ENCODE measurements around the gene ACTN1.

Gene ACTN1

DNA sequence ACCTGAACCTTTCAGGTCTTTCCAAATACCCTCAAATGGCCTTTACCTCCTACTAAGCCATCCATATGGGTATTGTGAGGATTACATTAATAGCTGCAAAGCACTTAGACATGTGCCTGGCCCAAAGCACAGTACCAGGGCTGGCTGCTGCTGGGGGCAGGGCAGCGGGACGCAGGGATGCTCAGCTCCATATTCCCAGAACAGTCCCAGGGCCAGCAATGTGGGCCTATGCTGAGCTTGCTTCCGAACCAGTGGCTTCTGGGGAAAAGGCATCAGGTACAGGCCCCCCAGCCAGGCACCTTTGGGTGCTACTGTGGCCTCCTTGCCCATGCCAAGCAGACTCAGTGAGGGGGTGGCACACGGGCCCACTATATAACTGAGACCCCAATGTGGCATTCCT, 10.4 kb downstream of the ACTN1 start:
- no peak for DNase-seq

DNA sequence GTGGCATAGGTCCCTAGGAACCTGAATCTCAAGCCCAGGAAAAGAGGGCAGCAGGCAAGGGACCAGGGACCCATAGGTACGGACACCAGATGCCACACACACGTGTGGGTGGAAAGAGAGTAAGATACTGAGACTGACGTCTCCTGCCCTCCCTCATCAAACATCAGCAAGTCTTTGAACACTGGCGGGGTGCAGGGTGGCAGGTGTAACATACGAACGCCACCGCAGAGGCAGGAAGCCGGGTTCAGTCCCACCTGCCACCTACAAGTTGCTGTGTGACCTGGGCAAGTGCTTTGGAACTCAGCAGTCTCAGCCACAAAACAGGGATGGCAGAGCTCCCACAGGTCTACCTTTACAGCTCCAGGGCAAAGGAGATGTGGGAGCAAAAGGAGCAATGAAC, 11.1 kb downstream of the ACTN1 start:
- DNase-seq = no peak

DNA sequence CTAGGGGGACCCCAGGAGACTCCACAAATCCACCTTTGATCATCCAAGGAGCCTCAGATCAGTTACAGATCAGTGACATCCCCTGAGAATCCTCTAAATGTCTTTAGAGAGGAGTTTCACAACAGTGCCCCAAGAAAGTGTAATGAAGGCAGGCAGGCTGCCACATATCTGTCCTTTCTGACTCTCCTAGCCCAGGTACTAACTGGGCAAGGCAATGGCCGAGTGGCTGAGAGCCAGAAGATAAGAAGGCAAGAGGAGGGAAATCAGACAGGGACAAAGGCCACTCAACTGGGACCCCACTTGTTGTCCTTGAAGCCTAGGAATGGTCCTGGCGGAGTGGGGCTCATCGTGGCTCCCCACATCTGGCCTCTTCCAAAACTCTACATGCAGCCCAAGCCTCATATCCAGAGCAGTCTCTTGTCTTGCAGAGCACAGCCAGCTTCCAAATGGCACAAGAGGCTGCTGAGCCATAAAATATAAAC, 11.6 kb downstream of the ACTN1 start:
- no peak for DNase-seq

DNA sequence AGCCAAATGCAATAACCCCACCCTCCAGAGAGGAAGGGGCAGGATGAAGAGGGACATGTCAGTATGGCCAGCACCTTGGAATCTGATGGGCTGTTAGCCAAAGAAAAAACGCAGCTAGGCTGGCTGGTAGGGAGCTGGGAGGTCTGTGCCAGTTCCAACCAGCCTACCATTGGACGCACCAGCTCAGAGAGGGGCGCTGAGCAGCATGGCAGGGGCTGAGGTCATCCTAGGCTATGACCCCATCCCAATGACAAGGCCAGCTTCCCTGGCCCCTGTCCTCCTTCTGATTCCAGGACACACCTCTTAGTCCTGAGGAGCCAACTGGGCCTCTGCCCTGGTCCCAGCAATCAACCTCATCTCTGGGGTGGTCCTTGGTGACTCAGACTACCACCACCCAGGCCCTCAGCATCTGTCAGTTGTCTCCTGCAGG, 12.2 kb downstream of the ACTN1 start:
- no peak for DNase-seq

DNA sequence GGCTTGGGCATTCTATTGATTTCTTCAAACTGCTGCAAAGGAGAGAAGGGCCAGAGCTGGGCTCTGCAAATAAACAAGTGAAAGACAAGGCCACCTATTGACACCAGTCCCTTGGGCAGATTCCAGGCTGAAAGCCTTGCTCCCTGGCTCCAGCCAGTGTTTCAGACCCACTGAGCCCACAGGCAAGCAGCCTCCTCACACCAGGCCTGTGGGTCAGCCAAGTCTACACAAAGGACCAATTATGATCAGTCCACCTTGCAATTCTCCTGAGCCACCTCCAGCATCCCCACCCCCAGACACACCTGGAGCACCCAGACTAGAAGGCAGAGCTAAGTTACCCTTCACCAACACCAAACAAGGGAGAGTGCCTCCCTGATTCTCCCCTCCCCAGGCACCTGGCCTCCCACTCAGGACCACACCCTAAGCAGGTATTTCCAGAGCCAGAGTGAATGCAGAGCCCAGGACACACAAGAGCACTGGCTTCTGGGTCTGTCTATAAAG, 13.8 kb downstream of the ACTN1 start:
- no peak for DNase-seq

DNA sequence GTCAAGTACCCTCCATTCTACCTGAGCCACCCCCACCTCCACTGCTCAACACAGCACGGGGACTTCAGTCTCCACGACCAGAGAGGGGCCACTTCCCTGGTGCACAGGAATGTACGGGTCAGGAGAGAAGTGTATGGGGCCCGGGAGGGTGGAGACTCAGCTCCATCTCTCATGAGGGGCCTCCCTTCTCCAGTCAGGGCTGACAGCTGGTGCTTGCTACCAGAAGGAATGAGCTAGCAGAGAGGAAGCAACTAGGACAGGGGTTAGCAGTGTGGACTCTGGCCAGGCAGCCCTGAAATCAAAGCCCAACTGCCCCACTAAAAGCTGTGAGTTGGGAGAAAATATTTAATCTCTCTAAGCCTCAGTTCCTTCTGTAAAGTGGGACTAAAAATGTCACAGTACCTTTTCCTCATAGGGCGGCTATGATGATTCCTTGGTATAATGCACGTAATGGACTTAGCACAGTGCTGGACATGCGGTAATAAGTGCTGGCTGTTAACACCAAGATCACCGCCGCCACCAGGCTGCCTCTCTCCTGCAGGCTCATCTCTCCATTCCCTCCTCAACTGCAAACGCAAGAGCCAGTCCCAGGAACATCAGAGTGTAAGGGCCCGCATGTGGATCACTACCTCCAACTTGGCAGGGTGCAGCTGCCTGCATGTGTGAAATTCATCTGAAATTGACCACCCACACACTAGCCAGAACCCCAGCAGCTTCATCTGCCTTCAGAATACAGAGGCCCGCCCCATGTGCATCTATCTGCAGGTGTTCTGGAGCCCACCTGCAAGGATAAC, 14.6 kb downstream of the ACTN1 start:
- no peak for DNase-seq

DNA sequence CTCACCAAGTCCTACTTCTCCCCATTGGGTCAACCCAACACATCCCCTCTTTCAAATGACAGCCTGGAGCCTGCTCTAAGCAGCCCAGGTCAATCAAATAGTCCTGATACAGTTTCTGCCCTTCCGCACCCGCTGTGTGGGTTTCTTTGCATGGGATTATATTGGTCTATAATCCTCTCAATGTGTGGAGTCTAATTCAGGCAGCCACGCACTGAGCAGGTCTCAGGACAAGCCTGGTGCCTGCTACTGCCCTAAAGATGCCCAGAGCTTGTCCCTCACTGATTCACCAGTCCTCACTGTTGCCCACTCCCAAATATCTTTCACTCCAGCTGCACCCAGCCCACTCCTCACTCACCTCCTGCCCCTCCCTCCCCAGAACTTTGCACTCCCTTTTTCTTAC, 16.4 kb downstream of the ACTN1 start:
- DNase-seq = no peak

DNA sequence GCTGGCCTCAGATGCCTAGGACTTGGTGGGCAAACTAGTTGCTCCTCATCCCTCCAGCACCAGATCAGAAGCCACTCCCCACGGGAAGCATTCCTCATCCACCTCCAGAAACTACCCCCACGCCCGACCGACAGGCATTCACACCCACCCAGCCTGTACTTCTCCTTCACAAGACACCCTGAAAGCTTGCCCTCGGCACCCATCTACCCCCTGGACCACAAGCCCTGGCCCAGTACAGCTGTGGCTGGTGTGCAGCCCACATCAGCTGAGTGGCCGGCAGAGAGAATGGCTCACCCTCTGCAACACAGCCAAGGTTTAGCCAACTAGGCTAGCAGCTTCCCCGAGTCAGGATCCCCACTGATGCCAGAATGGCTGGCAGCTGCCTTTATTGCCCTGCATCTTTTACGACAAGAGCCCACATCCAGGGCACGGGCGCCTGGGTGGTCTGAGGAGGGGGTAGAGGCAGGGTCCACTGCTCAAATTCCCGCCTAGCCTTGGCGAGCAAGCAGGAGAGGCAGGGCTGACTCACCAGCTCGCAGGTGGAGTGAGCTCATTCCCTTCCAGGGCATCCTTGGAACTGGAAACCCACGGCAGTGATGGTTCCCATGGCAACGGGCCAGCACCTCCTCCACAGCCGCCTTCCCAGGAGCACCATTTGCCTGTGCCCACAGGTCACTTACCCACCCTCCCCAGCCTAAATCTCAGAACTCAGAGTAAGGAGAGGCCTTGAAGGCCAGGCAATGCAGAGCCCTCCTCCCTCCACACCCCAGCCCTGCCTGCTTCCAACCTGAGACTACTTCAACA, 17.1 kb downstream of the ACTN1 start:
- DNase-seq = peak; percentile 53 to 92 (median 69)

DNA sequence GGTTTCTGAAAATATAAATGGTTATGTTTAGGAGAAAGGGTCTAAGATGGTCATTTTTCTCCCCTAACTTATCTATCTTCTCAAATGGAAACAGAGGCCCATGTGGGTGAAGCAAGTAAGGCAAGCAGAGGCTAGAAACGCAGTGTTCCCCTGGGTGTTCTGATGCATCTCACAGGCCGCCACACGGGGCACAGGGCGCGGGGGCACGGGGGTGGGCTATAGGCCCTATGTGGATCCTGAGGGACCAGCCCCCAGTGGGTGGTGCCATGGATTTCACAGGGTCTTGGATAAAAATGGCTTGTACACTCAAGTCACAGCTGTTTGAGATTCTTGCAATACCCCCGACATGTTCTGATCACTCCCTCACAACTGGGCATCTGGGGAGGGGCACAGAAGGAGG, 17.7 kb downstream of the ACTN1 start:
- DNase-seq = no peak

DNA sequence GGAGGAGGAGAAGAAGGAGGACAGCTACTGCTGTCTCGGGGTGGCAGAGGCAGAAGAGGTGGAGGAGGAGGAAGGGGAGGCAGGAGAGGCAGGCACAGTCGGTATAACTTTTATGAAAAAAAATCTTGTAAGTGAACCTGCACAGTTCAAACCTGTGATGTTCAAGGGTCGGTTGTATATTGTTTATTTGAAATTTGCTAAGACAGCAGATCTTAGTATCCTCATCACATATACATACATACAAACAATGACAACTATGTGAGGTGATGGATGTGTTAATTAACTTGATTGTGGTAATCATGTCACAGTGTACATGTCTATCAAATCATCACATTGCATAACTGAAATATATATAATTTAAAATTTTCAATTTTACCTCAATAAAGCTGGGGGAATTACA, 19.0 kb downstream of the ACTN1 start:
- DNase-seq = no peak

DNA sequence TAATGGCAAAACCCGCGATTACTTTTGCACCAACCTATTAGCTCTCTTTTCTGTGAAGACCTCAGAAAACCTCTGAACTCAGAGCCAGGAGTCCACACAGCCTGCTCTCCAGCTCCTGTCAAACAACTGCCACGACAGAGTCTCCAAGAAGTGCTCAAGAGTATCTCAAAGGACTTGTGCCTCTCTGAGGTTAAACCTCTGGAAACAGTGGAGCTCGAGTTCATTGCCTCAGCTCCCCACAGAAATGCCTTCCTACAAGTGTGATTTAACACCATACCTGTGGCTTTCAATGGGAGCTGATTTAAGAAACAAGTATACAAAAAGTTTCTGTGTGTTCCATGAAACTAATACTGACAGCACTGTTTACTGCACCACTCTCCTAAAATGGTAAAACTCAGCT, 20.1 kb downstream of the ACTN1 start:
- DNase-seq = no peak

DNA sequence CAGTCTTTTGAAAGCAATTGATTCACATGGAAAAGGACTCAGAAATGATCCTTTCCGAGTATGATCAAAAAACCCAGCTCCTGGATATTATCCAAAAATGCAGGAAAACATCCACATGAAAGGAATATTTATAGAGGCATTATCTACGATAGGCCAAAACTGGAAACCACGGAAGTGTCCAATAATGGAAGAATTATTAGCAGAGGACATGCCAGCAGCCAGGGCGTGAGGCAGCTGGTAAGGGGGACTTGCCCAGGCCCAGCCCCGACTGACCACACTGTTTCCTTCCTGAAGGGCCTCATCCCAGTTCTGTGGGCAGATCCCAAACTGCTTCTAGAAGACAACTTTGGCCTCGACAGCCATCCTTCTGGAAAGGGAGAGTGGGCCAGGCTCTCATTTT, 20.5 kb downstream of the ACTN1 start:
- no peak for DNase-seq

DNA sequence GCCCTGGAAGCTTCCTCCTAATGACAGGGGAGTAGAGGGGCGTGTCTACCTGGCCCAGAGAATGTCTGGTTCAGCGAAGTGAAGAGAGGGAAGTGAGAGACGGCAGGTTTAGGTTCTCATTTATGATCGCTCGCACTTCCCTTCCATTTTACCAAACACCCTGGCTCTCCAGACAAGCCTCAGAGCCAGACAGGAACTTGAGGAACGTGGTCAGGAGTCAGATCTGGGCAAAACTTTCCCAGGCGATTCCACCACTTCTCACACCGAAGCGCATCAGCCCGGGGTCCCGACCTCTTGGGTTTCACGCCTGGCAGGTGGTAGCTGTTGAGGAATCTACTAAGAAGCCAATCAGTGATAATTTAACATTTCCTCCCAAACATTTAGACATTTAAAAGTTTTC, 21.3 kb downstream of the ACTN1 start:
- DNase-seq = no peak

DNA sequence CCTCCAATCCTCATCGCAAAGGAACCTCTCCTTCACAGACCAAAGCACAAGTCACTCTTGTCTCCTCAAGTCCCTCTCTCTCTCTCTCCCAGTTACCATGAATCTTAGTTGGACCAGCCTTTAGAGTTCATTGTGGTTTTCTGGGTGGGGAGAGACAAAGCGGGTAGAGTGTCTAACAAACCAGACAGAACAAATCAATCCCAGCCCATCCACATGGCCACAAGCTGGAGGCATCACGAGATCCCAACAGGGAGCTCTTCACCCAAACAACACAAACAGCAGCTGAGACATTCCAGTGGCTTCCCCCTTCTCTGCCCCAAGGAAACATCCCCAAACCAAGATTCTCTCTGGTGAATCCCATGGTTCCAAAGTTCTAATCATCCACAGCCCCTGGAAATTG, 22.4 kb downstream of the ACTN1 start:
- DNase-seq = no peak

DNA sequence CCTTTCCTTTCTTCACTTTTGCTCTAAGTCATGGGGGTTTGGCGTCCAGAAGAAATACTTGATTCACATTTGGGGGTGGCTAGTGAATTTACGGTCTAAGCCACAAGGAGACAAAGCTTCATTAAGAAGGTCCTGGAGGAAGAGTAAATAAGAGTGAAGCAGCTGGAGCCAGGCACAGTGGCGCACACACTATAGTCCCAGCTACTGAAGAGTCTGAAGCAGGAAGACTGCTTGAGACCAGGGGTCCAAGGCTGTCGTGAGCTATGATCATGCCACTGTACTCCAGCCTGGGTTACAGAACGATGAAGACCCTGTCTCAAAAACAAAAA, 23.3 kb downstream of the ACTN1 start:
- DNase-seq = no peak

DNA sequence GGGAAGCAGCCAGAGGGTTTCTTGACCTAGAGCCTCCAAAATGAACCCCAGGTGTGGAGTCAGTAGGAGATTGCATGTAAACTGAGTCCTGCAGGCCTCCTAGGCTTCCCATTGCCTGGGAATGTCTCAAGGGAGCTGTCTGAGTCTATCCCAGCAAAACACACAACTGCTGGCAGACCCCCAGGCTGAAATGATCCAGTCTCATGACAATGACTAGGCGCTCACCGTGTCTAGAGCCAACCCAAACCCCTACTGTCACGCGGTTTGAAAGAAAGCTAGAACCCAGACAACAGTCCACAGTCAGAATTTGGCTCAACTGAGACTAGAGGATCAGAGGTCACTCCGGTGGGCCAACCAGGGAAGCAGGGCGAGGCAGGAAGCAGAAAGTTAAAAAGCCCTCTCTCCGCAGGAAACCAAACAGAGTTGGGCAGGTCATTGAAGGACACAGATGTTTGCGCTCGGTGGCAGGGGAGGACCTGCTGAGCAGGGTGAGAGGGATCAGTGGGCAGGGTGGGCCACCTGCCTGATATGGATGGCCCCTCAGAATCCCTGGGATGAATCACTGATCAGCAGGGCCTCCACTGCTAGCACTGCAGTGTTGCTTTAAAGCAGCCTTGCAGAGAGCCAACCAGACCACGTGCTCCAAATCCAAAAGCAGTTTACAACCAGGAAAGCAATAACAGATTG, 23.8 kb downstream of the ACTN1 start:
- no peak for DNase-seq

DNA sequence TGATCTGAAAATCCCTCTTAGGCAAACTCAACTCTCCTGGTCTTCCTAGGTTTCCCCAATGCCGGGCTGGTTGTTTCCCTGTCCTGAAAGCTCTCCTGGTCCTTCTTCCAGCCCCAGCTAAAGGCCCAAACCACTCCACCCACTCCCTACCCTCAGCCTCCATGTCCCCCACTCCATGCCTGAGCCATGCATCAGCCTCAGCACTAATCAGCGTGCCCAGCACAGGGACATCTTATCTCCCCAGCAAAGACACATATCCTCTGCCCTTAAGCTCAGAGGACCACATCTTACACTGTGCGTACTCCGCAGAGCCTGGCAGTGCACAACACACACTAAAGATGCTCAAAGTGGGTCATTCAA, 25.9 kb downstream of the ACTN1 start:
- DNase-seq = no peak

DNA sequence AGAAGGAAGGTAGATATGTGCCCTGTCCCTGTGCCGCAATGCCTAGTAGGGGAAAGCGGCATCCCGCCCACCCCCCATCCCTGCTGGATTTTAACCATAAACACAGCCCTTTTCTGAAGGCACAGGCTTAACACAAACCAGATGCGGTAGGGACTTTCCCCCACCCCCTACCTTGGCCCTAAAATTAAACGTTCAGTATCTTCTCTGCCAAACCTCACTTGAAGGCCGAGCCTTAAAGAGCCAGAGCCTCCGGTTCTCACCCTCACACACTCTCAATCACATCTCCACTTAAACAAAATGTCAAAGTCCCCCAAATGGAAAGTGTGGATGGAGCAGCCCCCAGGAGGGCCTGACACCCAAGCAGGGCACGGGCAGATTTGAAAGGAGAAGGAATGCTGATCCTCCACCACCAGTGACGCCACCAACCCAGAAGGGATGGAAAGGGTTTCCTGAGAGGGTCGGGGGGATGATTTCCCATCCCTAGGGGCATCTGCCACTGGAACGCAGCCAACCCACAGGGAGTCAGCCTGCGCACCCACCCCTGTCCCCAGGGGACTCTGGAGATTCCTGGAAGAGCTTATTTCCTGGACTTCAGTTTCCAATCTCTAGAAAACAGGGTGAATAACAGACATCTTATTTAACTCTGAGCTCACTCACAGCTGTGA, 26.4 kb downstream of the ACTN1 start:
- no peak for DNase-seq

DNA sequence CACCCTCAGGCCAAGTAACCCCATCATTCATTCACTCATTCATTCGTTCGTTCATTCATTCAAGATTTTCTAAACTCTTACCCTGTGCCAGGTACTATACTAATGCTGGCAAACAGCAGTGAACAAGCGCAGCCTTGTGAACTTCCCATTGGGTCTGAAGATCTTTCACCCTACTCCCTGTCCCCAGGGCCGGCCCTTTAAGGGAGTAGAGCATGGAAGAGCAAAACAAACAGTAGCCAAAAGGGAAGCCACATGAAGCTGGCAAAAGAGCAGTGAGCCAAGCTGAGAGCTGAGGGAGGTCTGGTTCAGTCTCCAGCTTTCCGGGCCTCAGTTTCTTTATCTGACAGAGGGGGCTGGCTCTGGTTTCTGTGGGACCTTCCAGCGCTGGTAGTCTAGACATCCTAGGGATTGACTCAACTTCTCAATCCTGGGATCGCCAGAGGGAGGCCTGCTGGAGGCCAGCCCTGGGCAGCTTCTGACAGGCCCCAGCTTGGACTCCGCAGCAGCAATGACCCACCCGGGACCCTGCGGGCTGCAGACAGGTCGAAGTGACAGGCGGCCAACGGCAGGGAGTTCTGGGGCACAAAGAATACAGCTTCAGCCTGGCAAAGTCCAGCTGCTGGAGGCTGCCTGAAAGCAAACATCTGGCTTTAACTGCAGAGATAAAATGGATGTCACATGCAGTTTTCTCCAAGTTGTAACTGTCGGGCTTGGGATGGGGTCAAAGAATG, 27.1 kb downstream of the ACTN1 start:
- DNase-seq = no peak

DNA sequence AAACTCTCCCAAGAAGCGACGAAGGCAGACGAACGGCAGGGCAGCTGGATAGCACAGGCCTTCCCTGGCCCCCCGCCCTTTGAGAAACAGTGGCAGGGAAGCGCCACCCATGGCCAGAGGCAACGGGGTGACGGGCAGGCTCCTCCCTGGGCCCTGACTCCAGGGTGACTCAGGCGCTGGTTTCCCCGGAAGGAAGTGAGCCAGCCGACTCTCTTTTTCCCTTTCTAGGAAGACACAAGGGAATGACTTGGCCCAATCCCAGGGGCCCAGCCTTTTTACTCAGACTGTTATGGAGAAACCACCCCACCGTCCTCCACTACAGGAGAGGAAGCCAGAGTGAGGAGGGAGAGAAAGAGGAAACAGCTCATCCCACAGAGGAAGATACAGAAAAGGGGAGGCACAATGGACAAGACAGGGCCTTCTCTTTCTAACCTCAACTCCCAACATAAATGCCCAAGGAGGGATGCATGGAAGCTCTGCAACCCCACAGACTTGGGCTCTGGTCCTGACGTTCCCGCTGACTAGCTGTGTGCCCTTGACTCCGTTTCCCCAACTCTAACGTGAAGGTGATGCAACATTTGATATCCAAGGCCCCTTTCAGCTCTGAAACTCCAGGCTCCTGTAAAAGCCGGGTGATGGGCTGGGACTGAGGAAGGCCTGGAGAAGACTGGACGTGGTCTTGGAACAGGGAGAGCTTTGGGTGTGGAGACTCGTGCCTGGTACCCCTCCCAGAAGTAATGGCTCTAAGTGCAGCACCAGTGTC, 27.9 kb downstream of the ACTN1 start:
- DNase-seq = no peak

DNA sequence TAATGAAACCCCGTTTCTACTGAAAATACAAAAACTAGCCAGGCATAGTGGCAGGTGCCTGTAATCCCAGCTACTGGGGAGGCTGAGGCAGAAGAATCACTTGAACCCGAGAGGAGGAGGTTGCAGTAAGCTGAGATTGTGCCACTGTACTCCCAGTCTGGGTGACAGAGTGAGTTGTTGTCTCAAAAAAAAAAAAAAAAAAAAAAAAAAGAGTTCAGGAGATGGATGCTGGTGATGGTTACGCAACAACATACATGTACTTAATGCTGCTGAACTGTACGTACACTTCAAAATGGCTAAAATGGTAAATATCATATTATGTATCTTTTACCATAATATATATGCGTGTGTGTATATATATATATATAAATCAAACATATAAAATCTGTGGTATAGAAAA, 29.0 kb downstream of the ACTN1 start:
- no peak for DNase-seq

DNA sequence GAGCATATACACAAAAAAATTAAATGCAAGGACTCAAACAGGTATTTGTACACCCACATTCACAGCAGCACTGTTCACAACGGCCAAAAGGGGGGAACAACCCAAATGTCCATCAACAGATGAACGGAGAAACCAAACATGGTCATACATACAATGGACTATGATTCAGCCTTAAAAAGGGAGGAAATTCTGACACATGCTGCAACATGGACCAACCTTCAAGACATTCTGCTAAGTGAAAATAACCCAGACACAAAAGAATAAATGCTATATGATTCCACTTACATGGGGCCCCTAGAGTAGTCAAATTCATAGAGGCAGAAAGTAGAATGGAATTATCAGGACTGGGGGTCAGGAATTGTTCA, 29.5 kb downstream of the ACTN1 start:
- no peak for DNase-seq
